ENCODE results near the gene XXYLT1. TPM values are rescaled to one million over a fixed set of nuclear protein-coding genes. Genes with fewer than 3 reads are reported as not detected.

Gene XXYLT1
- total RNA-seq, 1 experiment from 2014 or later: 25.5 TPM

DNA sequence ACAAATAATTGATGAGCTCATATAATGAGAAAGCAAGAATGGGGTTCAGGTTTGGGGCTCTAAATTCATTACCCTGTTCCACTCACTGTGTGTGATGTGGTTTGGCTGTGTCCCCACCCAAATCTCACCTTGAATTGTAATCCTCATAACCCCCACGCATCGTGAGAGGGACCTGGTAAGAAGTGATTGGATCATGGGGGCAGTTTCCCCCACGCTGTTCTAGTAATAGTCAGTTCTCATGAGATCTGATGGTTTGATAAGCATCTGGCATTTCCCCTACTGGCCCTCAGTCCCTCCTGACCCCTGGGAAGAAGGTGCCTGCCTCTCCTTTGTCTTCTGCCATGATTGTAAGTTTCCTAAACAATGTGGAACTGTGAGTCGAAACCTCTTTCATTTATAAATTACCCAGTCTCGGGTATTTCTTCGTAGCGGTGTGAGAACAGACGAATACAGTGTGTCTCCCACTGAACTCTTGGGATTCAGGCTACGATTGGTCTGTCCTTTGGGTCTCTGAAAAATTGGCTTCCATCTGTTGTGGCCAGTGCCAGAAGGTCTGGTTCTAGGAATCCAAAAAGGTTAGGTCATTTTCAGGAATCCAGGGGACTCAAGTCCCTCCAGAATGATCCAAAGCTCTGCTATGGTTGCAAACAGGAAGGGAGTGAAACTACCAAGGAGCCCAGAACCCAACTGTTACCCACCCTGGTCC lies 87.7 kb downstream of the XXYLT1 start:
- no peak overlapping the region for H3K27ac ChIP-seq (ENCODE audit: low read length)
- no peaks in the 10 kb centered on the region for H3K36me3 ChIP-seq (ENCODE audit: low read depth, low read length)
- ChIA-PET POLR2A (ENCODE audit: unreplicated experiment) (interaction anchor here (0.6 kb wide), 1 partner anchor 169 kb away, joined by 4 read pairs; no protein-coding TSS in a partner anchor), CTCF (no interaction called here)
- no TSS peak for BruUV-seq (replicated peaks)
- intact Hi-C loops (cut with micrococcal nuclease): no loop called here
- H3F3A ChIP-seq (ENCODE audit: low read length, unreplicated experiment): no peaks in the 10 kb centered on the region
- H3K4me1 ChIP-seq (ENCODE audit: insufficient read depth, low read length): peaks cover 29% of the 10 kb centered on the region
- H3K9ac ChIP-seq (ENCODE audit: low read length): no peak overlapping the region
- DNase-seq (no peak), ATAC-seq (no peak)
- H3K4me2 ChIP-seq (ENCODE audit: low read length): peak overlapping the region; percentile 68; the same call in 1 of the 2 replicates
- no peak overlapping the region for H3K4me3 ChIP-seq (ENCODE audit: low read length)
- H2AFZ ChIP-seq (ENCODE audit: low read length): no peak overlapping the region
- no peaks in the 10 kb centered on the region for H3K9me2 ChIP-seq (replicated peaks; ENCODE audit: low read length)
- peaks cover 8% of the 10 kb centered on the region; the same call in 1 of the 2 replicates for H3K79me2 ChIP-seq (ENCODE audit: low read length)
- H3K27me3 ChIP-seq (ENCODE audit: low read length): no peaks in the 10 kb centered on the region
- no peaks in the 10 kb centered on the region for H4K20me1 ChIP-seq (ENCODE audit: low read length)
- H3K9me3 ChIP-seq (ENCODE audit: low read length): no peaks in the 10 kb centered on the region
- TF ChIP-seq EZH2phosphoT487 (IDR thresholded peaks at IDR 0.05; ENCODE audit: borderline replicate concordance, low read length) (no peak), EZH2 (IDR thresholded peaks at IDR 0.05; ENCODE audit: low read length, unreplicated experiment) (no peak)
- TF ChIP-seq, protein P1, sequence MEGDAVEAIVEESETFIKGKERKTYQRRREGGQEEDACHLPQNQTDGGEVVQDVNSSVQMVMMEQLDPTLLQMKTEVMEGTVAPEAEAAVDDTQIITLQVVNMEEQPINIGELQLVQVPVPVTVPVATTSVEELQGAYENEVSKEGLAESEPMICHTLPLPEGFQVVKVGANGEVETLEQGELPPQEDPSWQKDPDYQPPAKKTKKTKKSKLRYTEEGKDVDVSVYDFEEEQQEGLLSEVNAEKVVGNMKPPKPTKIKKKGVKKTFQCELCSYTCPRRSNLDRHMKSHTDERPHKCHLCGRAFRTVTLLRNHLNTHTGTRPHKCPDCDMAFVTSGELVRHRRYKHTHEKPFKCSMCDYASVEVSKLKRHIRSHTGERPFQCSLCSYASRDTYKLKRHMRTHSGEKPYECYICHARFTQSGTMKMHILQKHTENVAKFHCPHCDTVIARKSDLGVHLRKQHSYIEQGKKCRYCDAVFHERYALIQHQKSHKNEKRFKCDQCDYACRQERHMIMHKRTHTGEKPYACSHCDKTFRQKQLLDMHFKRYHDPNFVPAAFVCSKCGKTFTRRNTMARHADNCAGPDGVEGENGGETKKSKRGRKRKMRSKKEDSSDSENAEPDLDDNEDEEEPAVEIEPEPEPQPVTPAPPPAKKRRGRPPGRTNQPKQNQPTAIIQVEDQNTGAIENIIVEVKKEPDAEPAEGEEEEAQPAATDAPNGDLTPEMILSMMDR (conservative IDR thresholded peaks at IDR 0.05; ENCODE audit: low read depth, low read length): no peak

DNA sequence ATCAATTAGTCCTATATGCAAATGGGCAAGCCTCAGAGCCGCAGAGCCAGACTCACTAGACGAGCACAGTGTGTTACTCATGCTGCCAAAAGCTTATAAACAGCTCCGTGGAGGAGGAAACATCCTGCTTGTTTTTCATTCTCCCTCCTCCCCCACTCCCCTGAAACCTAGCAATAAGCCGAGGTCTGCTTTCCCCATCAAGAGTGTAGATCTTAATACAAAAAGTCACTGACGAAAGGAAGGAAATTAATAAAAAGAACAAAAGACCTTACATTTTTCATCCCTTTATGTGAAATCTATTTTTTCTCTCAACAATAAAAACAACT lies 88.5 kb downstream of the XXYLT1 start:
- no peaks in the 10 kb centered on the region for H3K36me3 ChIP-seq (ENCODE audit: low read depth, low read length)
- no peaks in the 10 kb centered on the region for H3K79me2 ChIP-seq (ENCODE audit: low read length)
- no peaks in the 10 kb centered on the region for H4K20me1 ChIP-seq (ENCODE audit: low read length)
- H3K9ac ChIP-seq (ENCODE audit: low read length): no peak overlapping the region
- H3K9me2 ChIP-seq (replicated peaks; ENCODE audit: low read length): no peaks in the 10 kb centered on the region
- ChIA-PET CTCF (interaction anchor here (1.0 kb wide), 1 partner anchor 45 kb away, joined by 3 read pairs; no protein-coding TSS in a partner anchor), POLR2A (ENCODE audit: unreplicated experiment) (interaction anchor here (0.7 kb wide), 1 partner anchor 19 kb away, joined by 4 read pairs; no protein-coding TSS in a partner anchor)
- TF ChIP-seq EZH2 (IDR thresholded peaks at IDR 0.05; ENCODE audit: low read length, unreplicated experiment): no peak
- TF ChIP-seq, protein P1 (conservative IDR thresholded peaks at IDR 0.05; ENCODE audit: low read depth, low read length): no peak
- TF ChIP-seq EZH2phosphoT487 (IDR thresholded peaks at IDR 0.05; ENCODE audit: borderline replicate concordance, low read length): no peak
- no peaks in the 10 kb centered on the region for H3K27me3 ChIP-seq (ENCODE audit: low read length)
- DNase-seq (peak; percentile 62), ATAC-seq (peak; percentile 94)
- no TSS peak for BruUV-seq (replicated peaks)
- intact Hi-C loops (cut with micrococcal nuclease): no loop called here
- peak overlapping the region; percentile 68 for H3K4me2 ChIP-seq (ENCODE audit: low read length)
- H3K27ac ChIP-seq (ENCODE audit: low read length): peak overlapping the region; percentile 10
- no peaks in the 10 kb centered on the region for H3K9me3 ChIP-seq (ENCODE audit: low read length)
- H3K4me1 ChIP-seq (ENCODE audit: insufficient read depth, low read length): peaks cover 29% of the 10 kb centered on the region
- no peak overlapping the region for H3K4me3 ChIP-seq (ENCODE audit: low read length)
- H2AFZ ChIP-seq (ENCODE audit: low read length): peak overlapping the region; percentile 25
- no peaks in the 10 kb centered on the region for H3F3A ChIP-seq (ENCODE audit: low read length, unreplicated experiment)
